Vagina (tissue), 2 donors: ENCODE data around the gene MAGEF1.

Experiments
- CTCF ChIP-seq, 3 experiments: fragments of 450-650 bp in 2 of 3; fragments of 200-600 bp in 1 of 3; sonication (generic) in 1 of 3; IDR thresholded peaks; one replicate each; pipeline ENCODE4 v1.5.1; 2017 to 2019; ENCODE audit warnings: antibody characterized with exemption in 3 of 3, mild to moderate bottlenecking in 2 of 3, moderate library complexity in 2 of 3
- POLR2A ChIP-seq, 2 donors: fragments of 450-650 bp; IDR thresholded peaks; one replicate each; pipeline ENCODE4 v1.6.1; 2017; ENCODE audit warnings: antibody characterized with exemption in 2 of 2, mild to moderate bottlenecking in 2 of 2, moderate library complexity in 2 of 2

DNA sequence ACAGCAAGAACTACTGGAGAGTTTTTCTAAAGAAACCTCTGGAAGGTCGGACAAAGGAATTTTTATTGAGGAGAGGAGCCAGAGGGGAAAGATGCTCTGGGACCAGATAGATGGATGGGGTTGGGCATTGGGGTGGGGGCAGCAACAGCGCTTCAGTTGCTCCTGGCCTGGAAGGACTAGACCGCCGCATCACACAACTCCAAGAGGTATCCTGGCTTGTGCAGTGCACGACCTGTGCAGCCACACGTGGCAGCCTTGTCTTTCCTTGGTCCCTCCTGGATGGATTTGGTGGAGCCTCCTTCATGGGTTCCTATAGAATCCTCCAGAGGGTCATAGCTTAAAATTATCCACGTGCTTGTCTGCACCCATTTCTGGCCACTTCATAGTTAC, 23.0 kb downstream of the MAGEF1 start:
- no peak for TF ChIP-seq CTCF (IDR thresholded peaks at IDR 0.05)
- no peak for TF ChIP-seq POLR2A (IDR thresholded peaks at IDR 0.05)
